ENCODE measurements around the gene RBMXL3. TPM values are rescaled to one million over a fixed set of nuclear protein-coding genes. Genes with fewer than 3 reads are reported as not detected.
"Not testable (repeated sequence)": the region's sequence is repeated elsewhere in the genome, so short reads cannot be mapped to it uniquely, and the experiment has no call there.

Gene RBMXL3
- total RNA-seq = not detected
- long read RNA-seq = 0 reads

DNA sequence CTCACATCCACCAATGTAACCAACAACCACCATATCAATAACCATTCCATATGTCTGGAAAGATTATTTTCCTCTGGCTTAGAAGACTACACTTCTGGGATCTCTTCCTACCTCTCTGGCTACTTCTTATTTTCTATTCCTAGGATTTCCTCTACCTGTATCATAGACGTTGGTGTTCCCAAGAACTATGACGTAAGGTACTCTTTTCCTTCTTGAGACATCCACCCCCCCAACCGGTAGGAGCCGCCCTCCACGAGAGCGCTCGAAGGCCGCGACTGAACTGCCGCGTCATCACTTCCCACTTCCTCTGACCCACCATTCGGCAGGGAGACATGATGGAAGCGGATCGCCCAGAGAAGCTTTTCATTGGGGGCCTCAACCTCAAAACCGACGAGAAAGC, at the start of gene RBMXL3:
Gene RBMXL3, plus strand, starts transcription at position 301 of the 400 bp plus-strand sequence. Its CDS starts 32 bp downstream, at position 333.
- no peak for DNase-seq (ENCODE audit: low spot score)
- intact Hi-C loops (cut with DNase I) = no loop called here

DNA sequence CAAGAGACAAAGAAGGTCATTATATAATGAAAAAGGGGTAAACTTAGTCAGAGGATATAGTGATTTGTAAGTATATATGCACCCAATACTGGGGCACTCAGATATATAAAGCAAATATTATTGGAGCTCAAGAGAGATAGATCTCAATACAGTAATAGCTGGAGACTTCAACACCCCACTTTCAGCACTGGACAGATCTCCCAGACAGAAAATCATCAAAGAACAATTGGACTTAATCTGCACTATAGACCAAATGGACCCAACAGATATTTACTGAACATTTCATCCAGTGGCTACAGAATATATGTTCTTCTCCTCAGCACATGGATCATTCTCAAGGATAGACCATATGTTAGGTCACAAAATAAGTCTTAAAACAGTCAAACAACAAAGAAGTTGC, 47.2 kb upstream of the RBMXL3 start:
- no peak for DNase-seq (ENCODE audit: low spot score)
- intact Hi-C loops (cut with DNase I) = loop anchor here (10.0 kb wide), 1 partner anchor 517 kb away; no protein-coding TSS in a partner anchor

DNA sequence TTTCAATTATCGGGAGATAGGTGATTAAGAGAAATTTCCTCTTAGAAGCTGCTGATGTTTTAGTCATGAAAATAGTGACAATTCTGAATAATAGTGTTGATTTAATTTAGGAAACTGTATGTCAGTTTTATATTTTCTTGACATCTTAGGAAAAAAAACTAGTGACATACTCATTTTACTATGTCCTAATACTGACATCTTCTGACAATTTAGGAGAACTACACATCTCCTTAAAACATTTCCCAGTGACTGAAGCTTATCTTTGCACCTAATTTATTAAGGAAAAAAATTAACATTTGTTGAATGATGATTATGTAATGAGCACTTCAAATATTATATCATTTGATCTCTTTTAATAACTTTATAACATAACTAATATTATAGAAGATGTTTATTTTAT, 42.0 kb upstream of the RBMXL3 start:
- intact Hi-C loops (cut with DNase I) = loop anchor here (10.0 kb wide), 1 partner anchor 522 kb away; no protein-coding TSS in a partner anchor
- no peak for DNase-seq (ENCODE audit: low spot score)

DNA sequence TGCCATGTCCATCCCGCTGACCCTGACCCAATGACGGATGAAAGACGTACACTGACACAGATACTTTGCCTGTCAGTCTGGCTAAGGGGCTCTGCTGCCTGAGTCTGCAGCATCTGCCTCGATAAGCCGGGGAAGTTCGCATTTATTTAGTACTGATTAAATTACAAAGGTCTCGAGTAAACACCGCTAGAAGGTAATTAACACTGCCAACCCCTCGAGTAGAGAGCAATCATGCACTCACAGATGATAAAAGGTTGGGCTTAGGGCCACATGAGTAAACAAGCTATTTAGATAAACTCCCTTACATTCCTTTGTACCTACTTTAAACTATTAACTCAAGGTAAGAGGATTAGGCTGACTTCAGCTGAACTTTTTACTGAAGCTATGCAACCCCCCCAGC, 16.0 kb upstream of the RBMXL3 start:
- intact Hi-C loops (cut with DNase I) = no loop called here
- no peak for DNase-seq (ENCODE audit: low spot score)

DNA sequence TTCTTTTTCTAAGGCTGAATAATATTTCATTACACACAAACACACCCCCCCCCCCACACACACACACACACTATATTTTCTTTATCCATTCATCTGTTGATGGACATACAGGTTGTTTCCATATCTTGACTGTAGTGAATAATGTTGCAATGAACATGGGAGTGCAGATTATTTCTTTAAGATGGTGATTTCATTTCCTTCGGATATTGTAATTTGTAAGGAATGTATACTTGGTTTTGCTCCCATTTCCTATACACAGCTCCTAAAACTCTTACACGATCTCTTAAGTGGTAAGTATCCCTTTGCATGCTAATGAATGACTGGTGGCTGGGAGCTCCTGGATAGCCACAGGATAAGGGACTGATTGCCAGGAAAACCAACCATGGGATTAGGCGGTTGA, 14.7 kb upstream of the RBMXL3 start:
- intact Hi-C loops (cut with DNase I) = no loop called here
- DNase-seq (ENCODE audit: low spot score) = no peak

DNA sequence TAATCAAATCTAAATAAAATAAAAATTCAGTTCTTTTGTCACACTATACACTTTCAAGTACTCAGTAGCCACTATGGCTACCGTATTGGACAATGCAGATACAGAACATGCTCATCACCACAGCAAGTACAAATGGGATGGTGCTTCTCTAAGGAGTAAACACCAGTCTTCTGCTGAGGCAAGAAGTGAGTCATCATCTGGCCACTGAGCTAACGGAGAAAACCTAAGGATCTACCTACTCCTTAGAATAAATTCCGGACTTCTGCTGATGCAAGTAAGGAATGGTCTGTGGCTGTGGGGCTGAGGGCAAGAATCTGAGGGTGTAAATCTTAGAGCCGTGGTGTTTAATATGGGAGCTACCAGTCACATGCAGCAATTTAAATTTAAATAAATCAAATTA, 11.3 kb upstream of the RBMXL3 start:
- intact Hi-C loops (cut with DNase I) = no loop called here
- DNase-seq (ENCODE audit: low spot score) = no peak

DNA sequence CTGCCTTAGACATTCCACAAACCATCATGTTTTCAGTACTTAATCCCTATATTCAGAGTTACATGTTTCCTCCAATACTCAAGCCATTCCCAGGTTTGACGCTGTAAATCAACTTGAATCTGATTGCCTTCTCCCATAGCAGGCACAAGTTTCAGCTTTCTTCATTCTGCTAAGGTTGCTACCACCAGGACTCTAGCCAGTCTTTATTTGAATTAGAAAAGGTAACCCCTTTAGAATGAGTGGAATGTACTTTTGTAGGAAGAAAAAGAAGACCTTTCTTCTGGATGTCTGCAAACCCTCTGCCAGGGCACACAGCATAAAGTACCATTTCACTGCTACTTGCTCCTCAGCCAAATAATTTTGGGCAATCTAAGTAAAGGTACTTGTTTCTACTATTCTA, 10.7 kb upstream of the RBMXL3 start:
- intact Hi-C loops (cut with DNase I) = no loop called here
- no peak for DNase-seq (ENCODE audit: low spot score)

DNA sequence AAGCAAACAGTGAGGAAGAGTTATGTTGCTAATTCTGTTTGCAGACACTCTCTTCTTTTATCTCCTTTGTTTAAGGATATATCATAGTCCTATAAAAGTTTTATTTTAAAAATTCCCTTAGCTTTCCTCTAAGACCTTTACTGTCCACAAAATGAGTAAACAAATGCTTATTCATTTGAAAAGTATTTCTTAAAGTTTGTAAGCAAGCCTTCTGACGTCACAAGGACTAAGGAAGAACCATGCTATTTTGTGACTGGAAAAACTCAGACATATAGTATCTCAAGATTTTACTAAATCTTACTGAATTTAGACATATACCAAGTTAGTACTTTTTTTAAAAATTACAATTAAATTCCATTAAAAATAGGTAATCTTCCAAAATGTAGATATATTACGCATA, 5.2 kb upstream of the RBMXL3 start:
- DNase-seq (ENCODE audit: low spot score) = no peak
- intact Hi-C loops (cut with DNase I) = no loop called here

DNA sequence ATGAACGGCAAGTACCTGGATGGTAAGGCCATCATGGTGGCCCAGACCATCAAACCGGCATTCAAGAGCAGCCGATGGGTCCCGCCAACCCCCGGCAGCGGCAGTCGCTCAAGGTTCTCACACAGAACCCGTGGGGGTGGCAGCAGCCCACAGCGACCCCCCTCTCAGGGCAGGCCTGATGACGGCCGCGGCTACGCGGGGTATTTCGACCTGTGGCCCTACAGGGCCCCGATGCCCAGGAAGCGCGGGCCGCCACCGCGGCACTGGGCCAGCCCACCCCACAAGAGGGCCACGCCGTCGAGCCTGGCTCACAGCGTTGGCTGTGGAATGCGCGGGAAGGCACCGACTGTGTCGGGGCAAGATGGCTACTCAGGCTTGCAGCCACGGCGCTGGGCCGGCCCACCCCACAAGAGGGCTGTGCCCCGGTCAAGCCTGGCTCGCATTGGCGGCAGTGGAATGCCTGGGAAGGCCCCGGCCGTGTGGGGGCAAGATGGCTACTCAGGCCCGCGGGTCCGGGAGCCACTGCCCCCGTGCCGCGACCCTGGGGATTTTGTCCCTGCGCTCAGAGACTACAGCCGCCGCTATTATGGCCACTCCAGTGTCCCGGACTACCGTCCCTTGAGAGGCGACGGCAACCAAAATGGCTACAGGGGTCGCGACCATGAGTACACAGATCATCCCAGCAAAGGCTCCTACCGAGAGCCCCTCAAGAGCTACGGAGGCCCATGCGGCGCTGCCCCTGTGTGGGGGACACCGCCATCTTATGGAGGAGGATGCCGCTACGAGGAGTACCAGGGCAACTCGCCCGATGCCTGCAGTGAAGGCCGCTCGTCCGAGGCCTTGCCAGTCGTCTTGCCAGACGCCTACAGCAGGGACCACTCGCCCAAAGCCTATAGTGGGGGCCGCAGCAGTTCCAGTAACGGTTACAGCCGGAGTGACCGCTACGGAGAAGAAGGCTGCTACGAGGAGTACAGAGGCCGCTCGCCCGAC, 731 bp downstream of the RBMXL3 start:
- no peak for DNase-seq (ENCODE audit: low spot score)
- intact Hi-C loops (cut with DNase I) = no loop called here

DNA sequence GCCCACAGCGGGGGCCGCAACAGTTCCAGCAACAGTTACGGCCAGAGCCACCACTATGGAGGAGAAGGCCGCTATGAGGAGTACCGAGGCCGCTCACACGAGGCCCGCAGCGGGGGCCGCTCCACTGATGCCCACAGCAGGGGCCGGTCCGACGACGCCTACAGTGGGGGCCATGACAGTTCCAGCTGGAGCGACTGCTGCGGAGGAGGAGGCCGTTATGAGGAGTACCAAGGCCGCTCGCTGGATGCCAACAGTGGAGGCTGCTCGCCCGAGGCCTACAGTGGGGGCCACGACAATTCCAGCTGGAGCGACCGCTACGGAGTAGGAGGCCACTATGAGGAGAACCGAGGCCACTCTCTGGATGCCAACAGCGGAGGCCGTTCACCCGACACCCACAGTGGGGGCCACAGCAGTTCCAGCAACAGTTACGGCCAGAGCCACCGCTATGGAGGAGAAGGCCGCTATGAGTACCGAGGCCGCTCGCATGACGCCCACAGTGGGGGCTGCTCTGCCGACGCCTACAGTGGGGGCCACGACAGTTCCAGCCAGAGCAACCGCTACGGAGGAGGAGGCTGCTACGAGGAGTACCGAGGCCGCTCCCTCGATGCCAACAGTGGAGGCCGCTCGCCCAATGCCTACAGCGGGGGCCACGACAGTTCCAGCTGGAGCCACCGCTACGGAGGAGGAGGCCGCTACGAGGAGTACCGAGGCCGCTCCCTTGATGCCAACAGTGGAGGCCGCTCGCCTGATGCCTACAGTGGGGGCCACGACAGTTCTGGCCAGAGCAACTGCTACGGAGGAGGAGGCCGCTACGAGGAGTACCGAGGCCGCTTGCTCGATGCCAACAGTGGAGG, 1.7 kb downstream of the RBMXL3 start:
- DNase-seq (ENCODE audit: low spot score) = no peak
- intact Hi-C loops (cut with DNase I) = no loop called here

DNA sequence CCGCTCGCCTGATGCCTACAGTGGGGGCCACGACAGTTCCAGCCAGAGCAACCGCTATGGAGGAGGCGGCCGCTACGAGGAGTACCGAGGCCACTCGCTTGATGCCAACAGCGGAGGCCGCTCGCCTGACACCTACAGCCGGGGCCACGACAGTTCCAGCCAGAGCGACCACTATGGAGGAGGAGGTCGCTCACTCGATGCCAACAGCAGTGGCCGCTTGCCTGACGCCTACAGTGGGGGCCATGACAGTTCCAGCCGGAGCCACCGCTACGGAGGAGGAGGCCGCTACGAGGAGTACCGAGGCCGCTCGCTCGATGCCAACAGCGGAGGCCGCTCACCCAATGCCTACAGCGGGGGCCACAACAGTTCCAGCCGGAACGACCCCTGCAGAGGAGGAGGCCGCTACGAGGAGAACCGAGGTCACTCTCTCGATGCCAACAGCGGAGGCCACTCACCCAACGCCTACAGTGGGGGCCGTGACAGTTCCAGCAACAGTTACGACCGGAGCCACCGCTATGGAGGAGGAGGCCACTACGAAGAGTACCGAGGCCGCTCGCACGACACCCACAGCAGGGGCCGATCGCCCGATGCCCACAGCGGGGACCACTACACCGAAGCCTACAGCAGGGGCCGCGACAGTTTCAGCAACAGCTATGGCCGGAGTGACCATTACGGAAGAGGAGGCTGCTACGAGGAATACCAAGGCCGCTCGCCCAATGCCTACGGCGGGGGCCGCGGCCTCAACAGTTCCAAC, 2.5 kb downstream of the RBMXL3 start:
- intact Hi-C loops (cut with DNase I) = no loop called here
- no peak for DNase-seq (ENCODE audit: low spot score)

DNA sequence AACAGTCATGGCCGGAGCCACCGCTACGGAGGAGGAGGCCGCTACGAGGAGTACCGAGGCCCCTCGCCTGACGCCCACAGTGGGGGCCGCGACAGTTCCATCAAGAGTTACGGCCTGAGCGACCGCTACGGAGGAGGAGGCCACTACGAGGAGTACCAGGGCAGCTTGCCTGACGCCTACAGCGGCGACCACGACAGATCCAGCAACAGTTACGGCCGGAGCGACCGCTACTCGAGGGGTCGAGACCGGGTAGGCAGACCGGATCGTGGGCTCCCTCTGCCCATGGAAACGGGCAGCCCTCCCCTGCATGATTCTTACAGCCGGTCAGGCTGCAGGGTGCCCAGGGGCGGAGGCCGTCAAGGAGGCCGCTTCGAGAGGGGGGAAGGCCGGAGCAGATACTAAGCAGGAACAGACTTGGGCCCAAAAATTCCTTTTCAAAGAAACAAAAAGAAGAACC, 3.1 kb downstream of the RBMXL3 start:
- intact Hi-C loops (cut with DNase I) = no loop called here

DNA sequence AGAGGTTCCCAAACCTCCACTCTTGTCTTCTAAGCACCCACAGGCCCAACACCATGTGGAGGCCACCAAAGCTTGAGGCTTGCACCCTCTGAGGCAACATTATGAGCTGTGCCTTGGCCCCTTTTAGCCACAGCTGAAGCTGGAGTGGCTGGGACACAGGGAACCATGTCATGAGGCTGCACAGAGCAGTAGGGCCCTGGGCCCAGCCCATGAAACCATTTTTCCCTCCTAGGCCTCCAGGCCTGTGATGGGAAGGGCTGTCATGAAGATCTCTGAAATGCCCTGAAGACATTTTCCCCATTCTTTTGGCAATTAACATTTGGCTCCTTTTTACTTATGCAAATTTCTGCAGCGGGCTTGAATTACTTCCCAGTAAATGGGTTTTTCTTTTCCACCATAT, 14.8 kb downstream of the RBMXL3 start:
- intact Hi-C loops (cut with DNase I) = no loop called here
- DNase-seq (ENCODE audit: low spot score) = no peak

More for the DNA sequence above, 3.1 kb downstream of the RBMXL3 start:
- no peak for DNase-seq (ENCODE audit: low spot score)

DNA sequence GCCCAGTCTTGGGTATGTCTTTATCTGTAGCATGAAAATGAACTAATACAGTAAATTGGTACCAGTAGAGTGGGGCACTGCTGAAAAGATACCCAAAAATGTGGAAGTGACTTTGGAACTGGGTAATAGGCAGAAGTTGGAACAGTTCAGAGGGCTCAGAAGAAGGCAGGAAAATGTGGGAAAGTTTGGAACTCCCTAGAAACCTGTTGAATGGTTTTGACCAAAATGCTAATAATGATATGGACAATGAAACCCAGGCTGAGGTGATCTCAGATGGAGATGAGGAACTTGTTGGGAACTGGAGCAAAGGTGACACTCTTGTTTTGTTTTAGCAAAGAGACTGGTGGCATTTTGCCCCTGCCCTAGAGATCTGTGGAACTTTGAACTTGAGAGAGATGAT, 20.3 kb downstream of the RBMXL3 start:
- intact Hi-C loops (cut with DNase I) = not testable (repeated sequence)

DNA sequence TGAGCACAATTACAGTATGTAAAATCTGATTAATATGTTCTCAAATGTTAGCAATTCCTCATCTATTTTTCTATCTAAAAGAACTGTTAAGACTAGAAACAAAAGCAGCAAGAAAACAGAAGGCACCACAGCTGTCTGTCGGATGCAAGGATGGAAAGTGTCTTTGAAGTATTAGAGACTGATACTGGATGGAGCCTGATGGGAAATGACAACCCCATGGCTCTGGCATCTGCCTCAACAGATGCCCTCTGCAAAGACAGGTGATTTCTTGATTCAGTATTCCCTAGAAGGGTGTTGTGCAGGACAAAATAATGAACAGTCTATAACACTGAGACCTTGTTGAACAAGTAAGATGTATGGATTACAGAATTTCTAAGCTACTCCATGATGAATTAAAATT, 24.9 kb downstream of the RBMXL3 start:
- no peak for DNase-seq (ENCODE audit: low spot score)
- intact Hi-C loops (cut with DNase I) = no loop called here

More for the DNA sequence above, 20.3 kb downstream of the RBMXL3 start:
- DNase-seq (ENCODE audit: low spot score) = not testable (repeated sequence)

DNA sequence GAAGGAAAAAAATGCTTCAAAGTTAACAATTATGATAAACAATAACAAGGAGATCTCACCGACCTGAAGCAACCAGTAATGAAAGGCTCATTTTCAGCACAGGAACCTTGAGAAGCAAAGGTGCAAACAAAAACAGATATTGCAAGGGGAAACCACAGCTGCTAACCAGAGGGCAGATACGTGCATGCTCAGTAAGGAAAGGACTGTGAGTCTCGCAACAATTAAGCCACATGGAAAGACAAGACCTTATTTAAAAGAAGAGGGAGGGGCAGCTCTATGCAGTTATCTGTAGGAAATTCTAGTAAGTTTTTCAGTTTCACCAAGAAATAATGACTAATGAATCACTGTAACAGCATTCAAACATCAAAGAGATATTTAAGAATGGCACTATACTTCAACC, 25.4 kb downstream of the RBMXL3 start:
- intact Hi-C loops (cut with DNase I) = no loop called here
- DNase-seq (ENCODE audit: low spot score) = no peak

DNA sequence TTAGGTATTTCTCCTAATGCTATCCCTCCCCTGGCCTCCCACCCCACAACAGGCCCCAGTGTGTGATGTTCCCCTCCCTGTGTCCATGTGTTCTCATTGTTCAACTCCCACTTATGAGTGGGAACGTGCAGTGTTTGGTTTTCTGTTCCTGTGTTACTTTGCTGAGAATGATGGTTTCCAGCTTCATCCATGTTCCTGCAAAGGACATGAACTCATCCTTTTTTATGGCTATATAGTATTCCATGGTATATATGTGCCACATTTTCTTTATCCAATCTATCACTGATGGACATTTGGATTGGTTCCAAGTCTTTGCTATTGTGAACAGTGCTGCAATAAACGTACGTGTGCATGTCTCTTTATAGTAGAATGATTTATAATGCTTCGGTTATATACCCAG, 28.1 kb downstream of the RBMXL3 start:
- intact Hi-C loops (cut with DNase I); DNase-seq (ENCODE audit: low spot score): not testable (repeated sequence)

DNA sequence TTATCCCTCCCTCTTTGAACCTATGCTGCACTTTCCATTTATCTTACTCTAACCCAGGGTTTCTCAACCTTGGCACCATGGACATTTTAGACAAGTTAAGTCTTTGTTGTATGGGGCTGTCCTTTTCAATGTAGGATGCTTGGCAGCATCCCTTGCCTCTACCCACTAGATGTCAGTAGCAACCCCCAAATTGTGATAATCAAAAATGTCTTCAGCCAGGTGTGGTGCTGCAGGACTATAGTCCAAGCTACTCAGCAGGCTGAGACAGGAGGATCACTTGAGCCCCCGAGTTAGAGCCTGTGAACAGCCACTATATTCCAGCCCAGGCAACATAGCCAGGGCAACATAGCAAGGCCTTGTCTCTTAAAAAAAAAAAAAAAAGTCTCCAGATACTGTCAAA, 37.7 kb downstream of the RBMXL3 start:
- intact Hi-C loops (cut with DNase I) = no loop called here
- no peak for DNase-seq (ENCODE audit: low spot score)

DNA sequence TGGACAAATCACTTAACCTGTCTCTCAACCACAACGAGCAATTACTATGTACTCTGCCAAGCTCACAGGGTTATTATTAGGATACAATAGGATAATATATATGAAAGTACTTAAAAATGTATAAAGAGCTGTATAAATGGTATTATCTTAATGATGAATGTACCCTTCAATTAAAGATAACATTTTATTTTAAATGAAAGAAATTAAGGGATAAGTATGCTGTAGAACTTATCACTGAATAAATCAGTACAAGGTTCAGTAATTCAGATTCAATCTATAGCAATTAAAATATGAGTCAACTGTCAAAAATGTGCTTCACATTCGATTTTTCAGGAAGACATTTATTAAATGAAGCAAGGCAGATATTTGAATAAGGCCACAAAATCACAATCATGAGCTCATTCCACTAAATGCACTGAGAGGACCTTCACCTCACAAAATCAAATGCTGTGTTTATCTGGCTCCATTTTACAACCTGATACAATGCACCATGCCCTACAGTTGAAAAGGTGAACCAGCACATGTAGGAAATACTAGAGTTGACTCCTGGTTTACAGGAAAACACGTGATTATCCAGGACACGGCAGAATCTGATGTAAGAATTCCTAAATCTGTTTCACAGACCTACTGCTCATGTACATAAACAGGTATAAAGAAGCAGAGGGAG, 40.3 kb downstream of the RBMXL3 start:
- intact Hi-C loops (cut with DNase I) = no loop called here
- DNase-seq (ENCODE audit: low spot score) = no peak

All from cardiac septum (tissue), 1 donor.